TTC549 (cell line): ENCODE measurements around the gene LSMEM2.
A peak's percentile ranks its signal among the peaks of the same experiment; 100 is the strongest.
"Not testable (repeated sequence)": the region's sequence is repeated elsewhere in the genome, so short reads cannot be mapped to it uniquely, and the experiment has no call there.

Experiments used
- FAIRE-seq: peaks from 2 replicates; lab custom pipeline; 2012; peaks lifted over from hg19 to GRCh38; lab: Jason Lieb, UNC

The LSMEM2 gene

DNA sequence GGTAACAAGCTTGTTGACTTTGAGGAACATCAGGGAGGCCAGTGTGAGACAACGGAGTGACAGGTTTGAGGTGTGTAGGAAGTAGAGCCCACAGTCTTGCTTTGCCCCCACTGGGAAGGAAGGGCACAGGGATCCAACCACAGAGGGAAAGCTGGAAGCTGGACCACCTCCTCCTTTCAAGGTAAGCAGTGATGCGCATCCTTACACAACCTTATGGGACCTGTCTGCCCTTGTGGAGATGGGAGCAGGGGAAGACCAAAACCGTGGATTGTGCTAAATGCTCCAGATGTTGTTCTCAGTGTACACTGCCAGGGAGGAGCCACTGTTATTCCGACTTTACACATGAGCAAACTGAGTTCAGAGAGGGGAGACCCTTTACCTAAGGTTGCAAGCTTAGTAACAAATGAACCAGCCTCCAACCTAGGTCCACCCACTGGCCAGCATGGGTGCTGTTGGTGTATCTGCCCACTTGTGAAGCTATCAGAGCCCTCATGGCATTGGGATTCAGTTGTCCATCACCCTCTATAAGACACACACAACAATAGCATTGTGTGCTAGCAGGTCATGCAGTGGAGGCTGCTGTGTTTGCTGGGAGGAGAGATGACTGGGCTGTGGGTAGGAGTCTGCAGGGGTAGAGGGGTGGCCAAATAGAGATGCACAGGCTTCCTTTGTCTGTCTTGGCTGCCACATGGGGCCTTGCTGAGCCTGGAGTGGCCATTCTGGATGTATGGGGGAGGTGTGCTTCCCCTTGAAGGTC, 586 bp upstream of the LSMEM2 start:
- FAIRE-seq = no peak

DNA sequence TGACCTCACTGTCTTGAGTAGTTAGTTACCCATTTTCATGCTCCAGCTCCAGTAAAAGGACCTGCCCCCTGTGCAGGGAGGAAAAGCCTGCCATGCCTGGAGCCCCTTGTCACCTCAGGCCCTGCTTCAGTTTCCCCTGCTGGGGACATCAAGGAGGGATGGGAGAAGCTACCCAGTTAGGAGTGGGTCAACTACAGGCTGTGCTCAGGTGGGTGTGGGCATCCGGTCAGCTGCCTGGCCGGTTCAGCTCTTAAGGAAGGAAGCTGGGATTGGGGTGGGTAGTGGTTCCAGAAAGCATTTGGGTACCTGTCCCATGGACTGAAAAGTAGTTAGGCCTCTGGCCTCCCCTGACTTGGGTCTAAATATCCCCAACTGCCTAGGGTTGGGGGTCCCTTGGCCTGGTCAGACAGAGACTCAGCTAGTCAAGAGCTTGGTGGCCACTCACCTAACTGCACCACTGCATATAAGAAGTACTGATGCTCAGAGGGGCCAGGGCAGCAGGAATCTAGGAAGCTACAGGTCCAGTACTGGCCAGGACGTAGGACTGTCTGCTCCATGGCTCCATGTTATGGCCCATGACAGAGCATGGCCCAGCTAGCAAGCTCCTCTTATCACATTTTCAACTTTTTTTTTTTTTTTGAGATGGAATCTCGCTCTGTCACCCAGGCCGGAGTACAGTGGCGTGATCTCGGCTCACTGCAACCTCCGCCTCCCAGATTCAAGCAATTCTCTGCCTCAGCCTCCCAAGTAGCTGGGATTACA, 549 bp downstream of the LSMEM2 start:
- FAIRE-seq = no peak

GRCh38 chr3:50284121-50284520, 5.2 kb downstream of the LSMEM2 start:
- not testable (repeated sequence) for FAIRE-seq

GRCh38 chr3:50286322-50287227, 7.7 kb downstream of the LSMEM2 start:
- no peak for FAIRE-seq

DNA sequence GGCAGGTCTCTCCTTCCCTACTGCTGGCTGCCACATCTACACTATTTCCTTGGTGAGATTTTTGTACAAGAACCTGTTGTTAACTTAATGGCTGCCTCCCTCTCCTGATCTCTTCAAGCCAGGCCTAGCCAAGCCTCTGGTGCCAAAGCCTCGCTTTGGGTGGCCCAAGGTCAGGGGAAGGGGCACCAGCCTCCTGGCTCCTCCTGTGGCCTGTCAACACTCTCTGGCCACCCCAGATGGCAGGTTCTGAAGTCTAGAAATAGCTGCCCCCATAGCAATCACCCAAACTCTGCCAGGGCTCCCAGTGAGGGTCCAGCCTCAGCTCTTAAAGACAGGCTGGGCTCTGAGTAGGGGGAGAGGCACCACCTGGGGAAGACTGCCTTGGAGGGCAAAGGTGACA, 8.4 kb downstream of the LSMEM2 start:
- FAIRE-seq = no peak

- no peak for FAIRE-seq
Measured at GRCh38 chr3:50288387-50289007, 9.6 kb downstream of the LSMEM2 start.

DNA sequence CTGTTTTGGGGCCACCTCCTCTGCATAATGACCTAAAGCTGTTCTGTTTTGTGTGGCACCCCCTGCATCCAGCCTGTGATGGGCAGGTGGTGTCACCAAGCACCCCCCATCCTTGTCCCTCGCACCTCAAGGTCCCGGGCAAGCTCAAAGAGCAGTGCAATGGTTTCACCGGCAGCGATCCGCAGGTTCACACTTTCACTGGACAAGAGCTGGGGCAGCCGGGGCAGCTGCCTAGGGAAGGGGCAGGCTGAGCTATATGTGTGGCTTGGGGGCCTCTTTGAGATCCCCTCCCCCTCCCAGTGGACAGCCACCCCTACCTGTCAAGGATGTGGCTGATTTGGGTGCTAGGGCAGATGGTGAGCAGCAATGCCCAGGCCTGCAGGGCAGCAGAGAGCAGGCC, 10.2 kb downstream of the LSMEM2 start:
- FAIRE-seq = no peak

- FAIRE-seq = no peak
Measured at GRCh38 chr3:50290161-50290641, 11.3 kb downstream of the LSMEM2 start.

DNA sequence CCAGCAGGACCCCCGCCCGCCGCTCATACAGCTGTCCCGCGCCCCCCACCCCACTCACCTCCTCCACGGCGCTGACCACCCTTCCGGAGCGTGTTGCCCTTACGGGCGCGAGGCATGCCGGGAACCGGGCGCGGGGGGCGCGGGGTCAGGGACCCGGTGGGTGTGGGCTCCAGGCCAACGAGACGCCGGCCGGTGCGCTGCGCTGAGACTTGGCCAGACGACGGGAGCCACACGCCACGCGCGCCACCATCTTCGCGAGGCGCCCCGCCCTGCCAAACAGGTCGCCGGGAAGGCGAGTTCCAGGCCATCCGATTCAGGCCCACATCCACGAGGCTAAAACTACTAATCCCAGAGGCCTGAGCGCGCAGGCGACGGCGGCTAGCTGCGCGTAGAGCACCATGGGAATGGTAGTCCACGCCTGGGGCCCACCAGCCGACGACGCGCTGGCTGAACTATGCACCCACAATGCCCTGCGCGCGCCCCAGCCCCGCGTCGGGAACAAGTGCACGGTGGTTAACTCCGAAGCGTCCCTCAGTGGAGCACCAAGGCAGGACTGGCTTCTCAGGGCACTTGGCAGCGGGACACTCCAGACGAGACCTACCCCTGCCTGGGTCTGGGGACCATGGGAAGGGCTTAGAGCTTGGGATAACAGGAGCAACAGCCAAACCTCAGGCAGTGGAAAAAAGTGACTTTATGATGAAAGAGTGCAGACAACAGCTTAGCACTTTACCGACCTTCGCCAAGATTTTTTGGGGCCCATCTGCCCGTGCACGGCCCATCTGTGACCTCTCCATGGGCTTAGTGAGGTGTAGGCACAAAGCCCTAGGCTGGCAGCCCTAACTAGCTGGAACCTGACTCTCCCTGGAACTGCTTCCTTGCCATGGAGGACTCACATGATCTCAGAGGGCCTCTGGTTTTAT, 13.5 kb downstream of the LSMEM2 start, which contains the start of gene IFRD2:
Gene IFRD2 (minus strand): TSS at position 271 of the 920 bp plus-strand sequence. CDS start 155 bp downstream, at position 116.
- peak; percentile 87 for FAIRE-seq

- FAIRE-seq = no peak
Measured at GRCh38 chr3:50293079-50293801, 14.4 kb downstream of the LSMEM2 start.

- FAIRE-seq = no peak
Measured at GRCh38 chr3:50294089-50294488, 15.2 kb downstream of the LSMEM2 start.

- FAIRE-seq = no peak
Measured at GRCh38 chr3:50294492-50295403, 15.9 kb downstream of the LSMEM2 start.

DNA sequence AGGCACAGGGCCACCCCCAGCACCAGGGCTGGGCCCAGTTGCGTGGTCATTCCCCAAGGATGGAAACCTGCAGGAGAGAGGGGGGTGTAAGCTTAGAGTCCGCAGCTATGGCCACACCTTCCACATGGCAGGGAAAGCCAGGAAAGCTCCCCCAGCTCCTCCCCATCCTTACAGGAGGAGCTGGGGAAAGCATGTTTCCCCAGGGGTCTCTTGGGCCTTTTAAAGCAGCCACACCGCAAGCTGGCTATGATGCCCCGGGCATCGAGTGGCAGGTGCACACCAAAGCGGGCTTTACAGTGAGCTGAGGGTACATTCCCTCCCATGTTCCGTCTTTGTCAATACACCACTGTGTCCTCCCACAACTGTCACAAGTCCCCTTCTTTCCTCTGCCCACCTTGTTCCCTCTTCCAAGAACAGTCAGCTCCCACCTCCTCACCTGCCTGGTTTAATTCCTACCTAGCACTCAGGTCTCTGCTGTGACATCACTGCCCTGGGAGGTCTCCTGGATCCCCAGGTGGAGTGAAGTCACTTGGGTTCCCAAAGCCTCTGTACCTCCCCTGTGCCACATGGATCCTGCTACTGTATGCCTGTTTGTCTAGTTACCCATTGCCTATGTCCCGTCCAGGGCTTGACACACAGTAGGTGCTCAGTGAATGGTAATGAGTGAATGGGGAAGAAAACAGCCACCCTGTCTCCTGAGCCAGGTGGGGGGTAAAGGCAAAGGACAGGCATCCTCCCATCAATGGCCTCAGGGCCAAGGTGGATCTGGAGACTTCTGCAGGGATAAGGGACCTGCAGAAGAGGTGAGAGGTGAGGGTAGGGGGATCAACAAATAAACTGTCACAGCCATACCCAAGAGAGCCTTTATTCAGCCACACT, 16.9 kb downstream of the LSMEM2 start:
- no peak for FAIRE-seq

DNA sequence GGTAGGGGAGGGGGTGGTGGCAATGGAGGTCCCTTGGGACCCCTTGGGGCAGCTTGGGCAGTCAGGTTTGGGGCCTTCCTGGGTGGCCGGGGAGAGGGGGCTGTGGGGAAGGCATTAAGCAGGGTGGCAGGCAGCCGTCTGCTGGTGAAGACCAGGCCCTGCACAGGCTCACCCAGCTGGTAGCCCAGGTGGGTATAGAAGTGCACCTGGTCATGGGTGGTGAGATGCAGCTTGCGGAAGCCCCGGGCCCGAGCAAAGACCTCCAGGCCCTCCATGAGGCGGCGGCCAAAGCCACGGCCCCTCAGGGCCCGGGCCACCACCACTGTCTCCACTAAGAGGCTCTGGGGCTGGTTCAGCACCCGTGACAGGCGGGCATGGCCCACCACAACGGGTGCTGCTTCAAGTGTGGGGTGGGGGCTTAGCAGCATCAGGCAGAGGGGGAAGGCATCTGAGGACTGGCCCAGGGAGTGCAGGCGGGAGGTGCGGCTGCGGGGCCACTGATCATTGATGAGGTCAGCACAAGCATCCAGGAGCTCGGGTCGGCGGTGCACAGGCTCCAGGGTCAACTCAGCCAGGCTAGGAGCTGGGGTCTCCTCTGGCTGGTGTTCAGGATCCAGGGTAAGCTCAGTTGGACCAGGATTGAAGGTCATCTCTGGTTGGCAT, 18.0 kb downstream of the LSMEM2 start:
- no peak for FAIRE-seq

GRCh38 chr3:50297384-50297775, 18.5 kb downstream of the LSMEM2 start:
- no peak for FAIRE-seq

- FAIRE-seq = no peak
Measured at GRCh38 chr3:50297896-50298725, 19.2 kb downstream of the LSMEM2 start.
